A204.1 (cell line): Measurements from ENCODE around the gene FKBP10.
"Not testable (repeated sequence)": the region's sequence is repeated elsewhere in the genome, so short reads cannot be mapped to it uniquely, and the experiment has no call there.

Source experiments
- FAIRE-seq: peaks from 2 replicates; lab custom pipeline; 2012; peaks lifted over from hg19 to GRCh38; lab: Jason Lieb, UNC

Gene FKBP10

DNA sequence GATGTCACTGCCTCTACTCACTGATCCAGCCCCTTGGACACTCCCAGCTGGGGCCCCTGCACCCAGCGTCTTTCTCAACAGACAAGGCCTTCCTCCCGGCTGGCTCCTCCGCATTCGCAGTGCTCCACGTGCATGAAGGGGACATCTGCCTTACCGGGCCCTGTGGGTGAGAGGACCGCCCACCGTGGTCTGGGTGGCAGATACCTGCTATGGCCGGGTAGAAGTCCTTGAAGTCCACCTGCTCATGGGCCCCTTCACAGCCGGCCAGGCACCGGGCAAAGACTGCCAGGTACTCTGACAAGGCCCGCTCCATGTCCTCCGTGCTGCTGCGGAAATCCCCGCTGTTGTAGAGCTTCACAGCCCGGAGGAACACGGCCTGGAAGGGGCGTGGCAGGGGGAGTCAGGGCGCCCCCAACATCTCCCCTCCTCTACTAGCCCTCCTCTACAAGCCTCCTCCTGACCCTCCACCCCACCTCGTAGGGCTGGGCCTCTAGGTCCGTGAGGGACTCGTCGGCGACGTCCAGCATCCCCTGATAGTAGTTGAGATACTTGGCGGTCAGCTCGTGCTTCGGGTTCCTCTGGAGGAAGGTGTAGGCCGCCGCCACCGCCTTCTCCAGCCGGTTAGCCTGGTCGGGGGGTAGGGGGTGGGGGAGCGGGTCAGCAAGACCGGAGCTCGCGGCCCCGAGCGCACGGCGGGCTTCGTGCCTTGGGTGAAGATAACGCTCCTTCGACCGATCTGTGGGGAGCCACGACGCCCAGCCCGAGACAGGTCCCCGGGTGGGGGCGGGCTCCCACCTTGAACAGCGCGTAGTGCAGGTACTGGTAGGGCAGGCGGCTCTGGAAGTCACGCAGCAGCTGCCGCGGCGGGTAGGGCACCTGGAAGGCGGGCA, 1.9 kb upstream of the FKBP10 start:
- no peak for FAIRE-seq

DNA sequence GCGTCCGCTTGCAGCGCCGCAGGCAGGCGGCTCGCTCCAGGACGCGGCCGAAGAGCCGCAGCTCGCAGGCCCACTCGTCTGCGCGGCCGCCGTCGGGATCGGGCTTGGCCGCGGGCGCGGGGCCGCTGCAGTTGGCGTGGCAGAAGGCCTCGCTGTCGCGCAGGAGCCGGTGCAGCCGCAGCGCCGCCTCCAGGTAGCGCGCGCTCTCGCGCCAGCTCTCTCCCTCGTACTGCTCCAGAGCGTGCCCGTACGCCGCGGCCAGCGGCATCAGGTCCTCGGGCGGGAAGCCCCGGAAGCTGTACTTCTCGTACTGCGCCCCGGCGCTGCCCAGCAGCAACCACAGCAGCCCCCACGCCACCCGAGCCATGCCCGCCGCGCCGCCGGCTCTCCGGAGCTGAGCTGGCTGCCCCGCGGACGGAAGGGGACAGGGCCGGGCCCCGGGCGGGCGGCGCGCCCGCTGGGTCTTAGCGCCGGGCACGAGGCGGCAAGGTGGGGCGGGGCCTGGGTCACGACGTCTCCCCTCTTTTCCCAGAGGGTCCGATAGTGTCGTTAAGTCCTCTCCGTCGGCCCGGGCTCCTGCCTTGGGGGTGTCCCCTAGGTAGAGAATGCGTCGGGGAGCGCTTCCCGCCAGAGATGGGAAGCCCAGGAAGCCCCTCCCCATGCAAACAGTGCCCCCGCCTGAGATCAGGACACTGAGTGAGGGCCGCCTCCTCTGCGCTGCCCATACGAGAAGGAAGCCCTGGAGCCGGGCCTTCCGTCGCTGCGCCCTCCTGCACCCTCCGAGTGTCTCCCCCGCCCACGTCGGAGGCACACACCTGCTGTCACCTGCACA, 1.0 kb upstream of the FKBP10 start, which contains the start of gene P3H4:
TSS of gene P3H4 (minus strand) at position 401 of the 832 bp plus-strand sequence. CDS start at position 367, 34 bp downstream.
- FAIRE-seq, result no peak

DNA sequence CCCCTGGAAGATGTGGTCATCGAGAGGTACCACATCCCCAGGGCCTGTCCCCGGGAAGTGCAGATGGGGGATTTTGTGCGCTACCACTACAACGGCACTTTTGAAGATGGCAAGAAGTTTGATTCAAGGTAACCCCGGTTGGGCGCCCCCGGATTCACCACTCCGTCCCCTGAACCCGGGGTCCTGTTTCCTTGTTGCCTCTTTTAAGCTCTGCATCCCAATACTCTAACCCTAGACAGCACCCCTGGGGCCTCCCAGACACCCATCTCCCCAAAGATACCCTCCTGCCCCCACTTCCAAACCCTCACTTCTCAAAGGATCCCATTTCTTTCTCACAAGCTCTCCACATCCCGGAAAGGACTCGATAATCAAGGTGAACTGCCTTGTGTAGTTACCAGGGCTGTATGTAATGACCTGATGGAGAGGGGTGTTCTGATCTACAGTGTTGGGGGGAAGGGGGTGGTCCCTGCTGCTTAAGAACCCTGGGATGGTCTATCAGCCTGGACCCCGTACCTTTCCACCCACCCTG, 412 bp downstream of the FKBP10 start:
- FAIRE-seq, result no peak

DNA sequence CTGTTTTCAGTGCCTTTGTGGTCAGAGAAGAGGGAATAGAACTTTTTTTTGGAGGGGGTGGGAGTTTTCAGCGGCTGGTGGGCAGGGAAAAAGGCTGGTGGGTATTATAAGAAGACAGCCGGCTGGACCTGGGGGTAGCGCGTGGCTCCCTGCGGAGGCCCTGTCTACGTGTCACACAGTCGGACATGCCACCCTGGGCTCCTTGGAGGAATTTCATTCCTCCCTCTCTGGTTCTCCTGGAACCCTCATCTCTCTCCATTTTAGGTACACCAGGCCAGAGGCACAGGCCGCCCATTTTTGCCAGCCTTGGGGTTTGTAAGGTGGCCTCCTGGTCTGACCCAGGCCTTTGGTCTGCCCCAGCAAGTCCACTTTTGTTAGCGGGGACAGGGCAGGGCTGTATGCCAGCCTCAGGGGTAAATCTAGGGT, 908 bp downstream of the FKBP10 start:
- FAIRE-seq, result no peak

DNA sequence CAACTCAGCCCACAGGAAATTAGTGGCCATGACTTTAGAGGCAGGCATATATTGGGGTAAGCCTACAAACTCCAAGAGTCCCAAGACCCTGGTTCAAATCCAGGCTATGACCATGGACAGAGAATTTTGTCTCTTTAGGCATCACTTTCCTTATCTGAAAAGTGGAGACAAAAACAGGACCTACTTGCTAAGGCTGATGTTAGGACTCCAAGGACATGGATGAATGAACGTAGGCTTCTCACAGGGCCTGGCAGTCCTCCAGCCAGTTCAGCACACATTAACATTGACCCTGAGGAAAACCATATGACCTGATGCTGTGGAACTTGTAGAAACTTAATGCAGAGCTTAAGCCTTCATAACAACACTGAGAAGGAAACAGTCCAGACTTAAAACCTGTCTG, 1.4 kb downstream of the FKBP10 start:
- no peak for FAIRE-seq

DNA sequence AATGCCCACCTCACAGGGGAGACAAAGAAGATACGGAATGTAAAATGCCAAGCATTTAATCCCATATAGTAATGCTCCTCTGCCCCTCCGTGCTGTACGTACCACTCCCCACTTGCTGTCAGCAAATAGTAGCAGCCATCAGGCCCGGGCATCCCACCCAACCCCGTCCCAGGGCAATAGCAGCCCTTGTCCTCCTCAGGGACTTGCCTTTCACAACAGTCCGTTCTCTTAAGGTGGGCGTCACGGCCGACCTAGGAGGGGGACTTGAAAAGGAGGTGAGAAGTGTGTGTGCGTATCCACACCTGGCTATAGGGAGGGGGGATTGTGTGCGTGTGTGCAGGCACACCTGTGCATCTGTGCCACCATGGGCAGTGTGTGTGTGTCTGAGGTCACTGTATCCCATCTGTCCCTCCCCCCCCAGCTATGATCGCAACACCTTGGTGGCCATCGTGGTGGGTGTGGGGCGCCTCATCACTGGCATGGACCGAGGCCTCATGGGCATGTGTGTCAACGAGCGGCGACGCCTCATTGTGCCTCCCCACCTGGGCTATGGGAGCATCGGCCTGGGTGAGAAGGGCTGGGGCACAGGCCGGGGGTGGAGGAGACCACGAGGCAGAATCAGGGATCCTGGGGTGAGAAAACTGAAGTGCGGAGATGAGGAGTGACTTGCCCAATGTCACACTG, 4.0 kb downstream of the FKBP10 start:
- no peak for FAIRE-seq

DNA sequence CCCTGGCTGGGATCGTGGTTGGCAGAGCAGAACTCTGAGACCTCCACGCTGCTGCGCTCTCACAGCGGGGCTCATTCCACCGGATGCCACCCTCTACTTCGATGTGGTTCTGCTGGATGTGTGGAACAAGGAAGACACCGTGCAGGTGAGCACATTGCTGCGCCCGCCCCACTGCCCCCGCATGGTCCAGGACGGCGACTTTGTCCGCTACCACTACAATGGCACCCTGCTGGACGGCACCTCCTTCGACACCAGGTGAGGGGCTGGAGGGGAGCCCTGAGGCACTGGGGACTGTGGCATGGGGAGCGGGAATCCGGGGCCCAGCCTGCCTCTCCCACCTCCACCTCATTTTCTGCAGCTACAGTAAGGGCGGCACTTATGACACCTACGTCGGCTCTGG, 5.2 kb downstream of the FKBP10 start:
- FAIRE-seq, result no peak

DNA sequence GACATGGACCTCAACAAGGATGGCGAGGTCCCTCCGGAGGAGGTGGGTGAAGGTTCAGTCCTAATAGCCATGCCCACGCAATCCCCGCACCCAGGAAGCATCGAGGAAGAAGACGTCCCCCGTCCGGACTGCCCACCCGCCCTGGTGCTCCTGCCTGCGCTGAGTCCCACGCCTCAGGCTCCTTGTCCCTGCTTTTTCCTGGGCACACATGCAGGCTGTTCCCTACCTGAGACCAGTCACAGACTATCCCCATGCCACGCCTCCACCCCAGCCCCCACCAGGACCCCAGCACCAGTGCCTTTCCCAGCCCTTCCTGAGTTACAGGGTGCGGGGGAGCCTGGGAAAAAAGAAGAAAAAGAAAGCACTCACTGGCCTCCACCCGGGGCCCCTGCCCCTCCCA, 9.0 kb downstream of the FKBP10 start:
- FAIRE-seq, result no peak

DNA sequence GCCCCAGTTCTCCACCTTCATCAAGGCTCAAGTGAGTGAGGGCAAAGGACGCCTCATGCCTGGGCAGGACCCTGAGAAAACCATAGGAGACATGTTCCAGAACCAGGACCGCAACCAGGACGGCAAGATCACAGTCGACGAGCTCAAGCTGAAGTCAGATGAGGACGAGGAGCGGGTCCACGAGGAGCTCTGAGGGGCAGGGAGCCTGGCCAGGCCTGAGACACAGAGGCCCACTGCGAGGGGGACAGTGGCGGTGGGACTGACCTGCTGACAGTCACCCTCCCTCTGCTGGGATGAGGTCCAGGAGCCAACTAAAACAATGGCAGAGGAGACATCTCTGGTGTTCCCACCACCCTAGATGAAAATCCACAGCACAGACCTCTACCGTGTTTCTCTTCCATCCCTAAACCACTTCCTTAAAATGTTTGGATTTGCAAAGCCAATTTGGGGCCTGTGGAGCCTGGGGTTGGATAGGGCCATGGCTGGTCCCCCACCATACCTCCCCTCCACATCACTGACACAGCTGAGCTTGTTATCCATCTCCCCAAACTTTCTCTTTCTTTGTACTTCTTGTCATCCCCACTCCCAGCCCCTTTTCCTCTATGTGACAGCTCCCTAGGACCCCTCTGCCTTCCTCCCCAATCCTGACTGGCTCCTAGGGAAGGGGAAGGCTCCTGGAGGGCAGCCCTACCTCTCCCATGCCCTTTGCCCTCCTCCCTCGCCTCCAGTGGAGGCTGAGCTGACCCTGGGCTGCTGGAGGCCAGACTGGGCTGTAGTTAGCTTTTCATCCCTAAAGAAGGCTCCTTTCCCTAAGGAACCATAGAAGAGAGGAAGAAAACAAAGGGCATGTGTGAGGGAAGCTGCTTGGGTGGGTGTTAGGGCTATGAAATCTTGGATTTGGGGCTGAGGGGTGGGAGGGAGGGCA, 9.7 kb downstream of the FKBP10 start:
- FAIRE-seq, result no peak

DNA sequence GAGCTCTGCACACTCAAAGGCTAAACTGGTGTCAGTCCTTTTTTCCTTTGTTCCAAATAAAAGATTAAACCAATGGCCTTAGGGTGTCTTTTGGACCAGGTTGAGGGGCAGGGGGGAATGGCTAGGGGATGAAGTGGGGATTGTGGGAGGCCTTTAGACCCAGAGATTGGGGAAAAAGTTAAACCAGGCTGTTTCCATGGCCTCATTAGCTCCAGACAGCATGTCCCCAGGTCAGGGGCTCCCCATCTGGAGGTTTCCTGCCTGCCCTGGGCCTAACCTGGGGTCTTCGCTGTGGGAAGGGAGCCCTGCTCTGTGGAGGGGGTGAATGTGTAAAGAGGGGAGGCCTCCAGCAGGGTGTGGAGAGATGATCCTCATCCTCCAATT, 10.3 kb downstream of the FKBP10 start:
- no peak for FAIRE-seq

DNA sequence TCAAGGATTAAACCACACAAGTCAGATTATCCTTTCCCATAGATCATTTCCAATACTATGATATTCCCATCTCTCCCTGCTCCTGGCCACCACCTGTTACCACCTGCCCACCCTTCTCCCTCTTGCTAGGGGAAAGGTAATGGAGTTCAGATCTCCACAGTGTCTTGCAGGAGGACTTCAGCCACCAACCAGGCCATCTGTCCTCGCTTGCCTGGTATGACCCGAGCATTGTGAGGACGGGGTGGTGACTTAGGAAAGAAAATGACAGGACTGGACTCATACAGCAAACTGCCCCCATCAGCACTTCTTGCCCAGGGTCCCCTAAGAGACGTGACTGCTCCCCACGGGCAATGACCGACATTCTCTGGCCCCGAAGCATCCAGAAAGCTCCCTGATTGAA, 10.8 kb downstream of the FKBP10 start:
- no peak for FAIRE-seq

DNA sequence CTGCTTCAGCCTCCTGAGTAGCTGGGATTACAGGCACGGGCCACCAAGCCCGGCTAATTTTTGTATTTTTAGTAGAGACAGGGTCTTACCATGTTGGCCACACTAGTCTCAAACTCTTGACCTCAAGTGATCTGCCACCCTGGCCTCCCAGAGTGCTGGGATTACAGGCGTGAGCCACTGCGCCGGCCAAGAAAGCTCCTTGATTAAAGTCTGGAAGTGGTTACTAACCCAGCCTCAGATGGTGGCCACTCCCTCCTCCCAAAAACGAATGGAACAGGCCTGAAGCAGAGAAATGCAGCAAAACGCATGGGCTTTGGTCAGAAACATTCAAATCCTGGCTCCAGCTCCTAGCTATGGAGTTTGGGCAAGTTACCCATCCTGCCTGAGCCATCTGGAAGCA, 11.3 kb downstream of the FKBP10 start:
- FAIRE-seq, result no peak

DNA sequence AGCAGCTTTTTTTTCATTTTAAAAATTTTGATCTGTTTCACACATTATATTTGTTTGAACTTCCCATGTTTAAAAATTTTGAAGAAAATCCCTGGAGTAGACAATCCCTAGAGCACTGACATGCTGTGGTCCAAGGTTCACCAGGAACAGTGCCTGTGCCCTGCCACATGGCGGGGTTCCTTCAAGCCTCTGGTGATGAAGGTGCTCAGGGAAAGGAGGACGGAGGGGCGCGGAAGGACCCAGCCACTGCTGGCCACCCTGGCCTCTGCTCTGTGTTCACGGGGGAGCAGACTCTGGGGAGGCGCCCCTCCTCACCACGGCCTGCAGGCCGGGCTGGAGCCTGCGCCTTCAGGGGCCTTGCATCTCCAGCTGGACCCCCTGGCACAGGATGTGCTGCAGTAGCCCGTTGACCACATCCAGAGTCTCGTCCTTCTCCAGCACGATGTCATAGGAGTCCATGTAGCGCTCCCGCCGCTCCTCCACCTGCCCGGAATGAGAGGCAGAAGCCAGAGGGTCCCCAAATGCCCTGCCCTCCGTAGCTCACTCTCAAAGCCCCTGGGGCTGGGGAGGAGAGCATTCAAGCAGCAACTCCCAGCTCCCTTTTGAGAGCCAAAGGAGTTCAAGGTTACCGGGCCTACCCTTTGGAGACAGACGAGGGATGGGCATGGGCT, 12.5 kb downstream of the FKBP10 start:
- FAIRE-seq, result no peak

DNA sequence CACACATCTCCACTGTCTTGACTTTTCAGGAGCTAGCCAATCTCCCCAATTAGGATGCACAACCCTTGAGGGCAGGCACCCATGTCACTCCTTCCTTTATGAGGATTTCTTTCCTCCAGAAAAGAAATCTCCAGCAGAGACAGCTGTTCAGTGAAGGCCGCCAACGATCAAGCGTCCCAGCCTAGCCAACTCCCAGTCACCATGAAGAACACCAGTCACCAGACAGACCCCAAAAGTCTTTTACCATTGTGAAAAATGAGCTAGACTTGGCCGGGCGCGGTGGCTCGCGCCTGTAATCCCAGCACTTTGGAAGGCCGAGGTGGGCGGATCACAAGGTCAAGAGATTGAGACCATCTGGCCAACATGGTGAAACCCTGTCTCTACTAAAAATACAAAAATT, 17.2 kb downstream of the FKBP10 start:
- FAIRE-seq, result not testable (repeated sequence)

DNA sequence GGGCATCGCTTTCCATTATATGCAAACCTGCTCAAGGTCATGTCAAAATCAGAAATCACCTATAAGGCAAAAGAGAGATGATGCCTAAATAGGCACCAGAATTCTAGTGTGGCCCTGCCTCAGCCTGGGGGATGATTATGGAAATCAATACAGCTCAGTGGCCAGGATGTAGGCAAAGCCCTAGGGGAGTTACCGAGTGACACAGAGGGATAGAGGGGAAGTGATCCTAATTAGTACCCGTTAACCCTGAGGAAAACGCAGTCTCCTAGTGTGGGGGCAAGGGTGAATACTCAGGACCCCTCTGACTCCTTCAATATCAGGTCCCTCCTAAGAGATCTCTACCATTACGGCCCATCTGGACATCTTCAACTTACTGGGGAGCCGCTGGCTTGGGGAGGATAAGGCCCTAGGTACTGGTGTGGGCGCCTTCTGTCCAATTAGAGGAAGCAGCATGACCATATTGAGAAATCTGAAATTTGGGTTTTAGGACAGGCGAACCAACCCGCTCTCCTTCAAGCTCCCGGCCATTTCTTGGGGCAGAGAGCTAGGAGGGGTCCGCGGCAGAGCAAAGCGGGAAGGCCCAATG, 22.5 kb downstream of the FKBP10 start:
- FAIRE-seq, result no peak

DNA sequence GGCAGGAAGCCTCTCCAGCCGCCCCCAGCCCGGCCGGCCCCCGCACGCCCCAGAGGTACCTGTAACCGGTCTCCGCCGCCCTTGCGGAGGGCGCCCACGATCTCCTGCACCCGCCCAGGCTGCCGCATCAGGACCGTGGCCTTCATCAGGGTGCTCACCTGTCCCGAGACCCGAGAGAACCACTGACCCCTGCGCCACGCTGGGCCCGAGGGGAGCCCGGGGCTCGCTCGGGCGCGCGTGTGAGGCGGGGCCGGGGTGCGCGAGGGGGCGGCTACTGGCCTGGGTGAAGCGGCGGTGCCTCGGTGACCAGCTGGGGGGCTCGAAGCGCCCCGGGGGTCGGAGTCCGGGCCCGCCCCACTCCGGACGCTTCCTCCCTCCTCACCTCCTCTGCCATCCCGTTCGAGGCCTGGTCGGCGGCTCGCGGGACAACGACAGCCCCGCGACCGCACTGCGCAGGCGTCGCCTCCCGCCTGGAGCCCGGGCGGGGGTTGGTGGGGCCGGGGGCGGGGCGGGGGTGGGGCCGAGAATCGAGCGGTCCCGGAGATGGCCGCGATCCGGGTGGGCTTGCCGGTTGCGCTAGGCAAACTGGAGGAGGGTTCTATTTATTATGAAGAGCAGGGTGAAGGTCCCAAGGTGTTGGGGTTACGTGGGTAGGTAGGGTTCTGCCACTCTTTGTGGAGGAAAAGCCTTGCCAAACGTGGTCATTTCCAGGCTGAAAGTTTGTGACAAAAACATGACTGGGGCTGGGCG, 23.2 kb downstream of the FKBP10 start, which contains the start of gene NT5C3B:
TSS of gene NT5C3B (minus strand) at position 433 of the 750 bp plus-strand sequence. CDS start at position 394, 39 bp downstream.
- FAIRE-seq, result no peak

DNA sequence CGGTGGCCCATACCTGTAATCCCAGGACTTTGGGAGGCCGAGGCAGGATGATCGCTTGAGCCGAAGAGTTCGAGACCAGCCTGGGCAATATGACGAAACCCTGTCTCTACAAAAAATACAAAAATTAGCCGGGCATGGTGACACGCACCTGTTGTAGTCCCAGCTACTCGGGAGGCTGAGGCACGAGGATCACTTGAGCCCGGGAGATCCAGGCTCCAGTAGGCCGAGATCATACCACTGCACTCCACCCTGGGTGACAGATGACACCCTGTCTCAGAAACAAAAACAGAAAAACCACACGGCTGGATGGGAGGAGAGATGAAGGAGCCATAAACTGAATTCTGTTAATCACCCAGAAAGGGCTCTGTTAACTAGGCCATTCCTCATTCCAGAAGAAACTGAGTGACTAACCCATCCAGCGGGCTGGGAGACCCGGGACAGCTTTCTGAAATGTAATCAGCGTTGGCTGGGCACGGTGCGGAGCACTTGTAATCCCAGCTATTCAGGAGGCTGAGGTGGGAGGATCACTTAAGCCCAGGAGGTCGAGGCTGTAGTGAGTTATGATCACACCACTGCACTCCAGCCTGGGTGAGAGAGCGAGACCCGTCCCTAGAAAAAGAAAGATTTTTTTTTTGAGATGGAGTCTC, 23.9 kb downstream of the FKBP10 start:
- FAIRE-seq, result no peak

DNA sequence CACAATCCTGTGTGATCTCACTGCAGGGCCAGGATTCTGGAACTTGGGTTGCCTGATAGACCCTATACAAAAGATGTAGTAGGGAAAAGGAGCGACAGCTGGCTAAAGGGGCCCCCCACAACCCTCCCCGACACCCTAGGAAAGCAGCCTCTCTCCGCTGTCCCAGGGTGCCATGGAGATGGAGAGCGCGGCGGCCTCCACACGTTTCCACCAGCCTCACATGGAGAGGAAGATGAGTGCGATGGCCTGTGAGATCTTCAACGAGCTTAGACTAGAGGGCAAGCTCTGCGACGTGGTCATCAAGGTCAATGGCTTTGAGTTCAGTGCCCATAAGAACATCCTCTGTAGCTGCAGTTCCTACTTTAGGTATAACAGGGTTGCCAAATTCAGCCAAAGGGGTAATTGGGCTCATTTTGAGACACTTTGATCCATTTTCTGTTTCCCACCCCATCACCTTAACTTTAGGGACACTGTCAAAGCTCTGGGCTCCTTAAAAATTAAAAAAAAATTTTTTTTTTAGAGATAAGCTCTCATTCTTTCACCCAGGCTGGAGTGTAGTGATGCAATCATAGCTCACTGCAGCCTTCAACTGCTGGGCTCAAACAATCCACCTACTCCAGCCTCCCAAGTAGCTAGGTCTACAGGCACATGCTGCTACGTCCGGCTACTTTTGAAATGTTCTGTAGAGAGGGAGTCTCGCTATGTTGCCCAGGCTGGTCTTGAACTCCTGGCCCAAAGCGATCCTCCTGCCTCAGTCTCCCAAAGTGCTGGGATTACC, 25.1 kb downstream of the FKBP10 start, which contains the start of gene KLHL10:
TSS of gene KLHL10 (plus strand) at position 65 of the 778 bp plus-strand sequence. CDS start at position 173, 108 bp downstream.
- no peak for FAIRE-seq
